ENCODE data around the gene AGRN.

DNA sequence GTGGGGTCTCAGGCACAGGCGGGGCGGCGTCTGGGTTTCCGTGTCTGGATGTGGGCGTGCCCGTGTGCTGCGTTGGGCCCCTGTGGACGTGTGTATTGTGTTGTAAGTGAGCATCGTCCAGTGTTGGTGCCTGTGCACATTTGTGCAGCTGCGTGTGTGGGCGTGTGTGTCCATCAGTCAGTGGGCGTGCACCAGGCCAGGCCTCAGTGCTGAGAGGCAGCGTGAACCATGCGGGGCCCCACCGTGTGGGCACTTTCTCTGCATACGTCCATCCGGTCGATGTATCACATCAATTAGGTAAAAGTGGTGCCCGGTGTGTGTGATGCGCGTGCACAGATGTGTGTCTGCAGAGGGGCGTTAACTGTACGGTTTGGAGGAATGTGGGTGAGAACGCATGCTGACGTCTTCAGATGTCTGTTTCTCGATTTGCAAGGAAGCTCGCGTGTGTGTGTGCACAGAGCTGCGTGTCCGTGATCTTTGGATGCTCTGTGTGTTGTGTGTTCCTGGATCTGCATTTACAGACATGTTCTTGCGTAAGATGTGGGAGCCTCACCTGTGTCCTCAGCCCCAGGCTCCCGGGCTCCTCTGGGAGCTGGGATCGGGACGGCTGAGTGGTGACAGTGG is 24.6 kb downstream of the AGRN start:
- TF ChIP-seq EZH2 (IDR thresholded peaks at IDR 0.05) (no peak), CTCF (IDR thresholded peaks at IDR 0.05) (no peak)
